NAMALWA (cell line): Measurements from ENCODE around the gene NLRP12.
A peak's percentile ranks its signal among the peaks of the same experiment; 100 is the strongest.
"Not testable (repeated sequence)": the region's sequence is repeated elsewhere in the genome, so short reads cannot be mapped to it uniquely, and the experiment has no call there.

ENCODE experiments used
- DNase-seq: peaks from one replicate; pipeline ENCODE4 v3.0.0-alpha.2; 2015; ENCODE audit warnings: low spot score

Gene NLRP12

DNA sequence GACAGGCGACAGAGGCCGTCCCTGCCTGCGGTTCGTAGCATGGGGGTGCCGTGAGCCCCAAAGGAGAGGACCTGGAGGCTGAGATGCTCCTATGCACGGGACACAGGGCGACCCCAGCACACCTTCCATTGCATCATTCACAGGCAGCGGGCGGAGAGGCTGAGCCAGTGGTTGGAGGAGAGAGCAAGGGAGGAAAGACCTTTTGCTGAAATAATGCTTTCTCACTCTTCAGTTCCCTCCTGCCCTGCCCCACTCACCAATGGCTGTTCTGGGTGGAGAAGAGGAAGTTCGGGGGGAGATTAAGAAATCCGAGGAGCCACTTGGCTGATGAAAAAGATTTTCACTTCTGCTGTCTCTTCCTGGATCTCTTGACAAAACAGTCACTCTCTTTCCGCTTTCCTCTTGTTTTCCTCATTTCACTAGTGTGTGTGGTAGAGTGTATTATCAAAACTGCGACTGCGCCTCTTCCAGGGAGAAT is at the start of gene NLRP12:
TSS of gene NLRP12 (minus strand) at position 181 of the 478 bp plus-strand sequence. CDS start at position 41, 140 bp downstream.
- DNase-seq = no peak

- DNase-seq = no peak
Observed at GRCh38 chr19:53872762-53873161, 48.6 kb upstream of the NLRP12 start.

GRCh38 chr19:53871454-53871853 is 47.3 kb upstream of the NLRP12 start:
- peak; percentile 60 for DNase-seq

DNA sequence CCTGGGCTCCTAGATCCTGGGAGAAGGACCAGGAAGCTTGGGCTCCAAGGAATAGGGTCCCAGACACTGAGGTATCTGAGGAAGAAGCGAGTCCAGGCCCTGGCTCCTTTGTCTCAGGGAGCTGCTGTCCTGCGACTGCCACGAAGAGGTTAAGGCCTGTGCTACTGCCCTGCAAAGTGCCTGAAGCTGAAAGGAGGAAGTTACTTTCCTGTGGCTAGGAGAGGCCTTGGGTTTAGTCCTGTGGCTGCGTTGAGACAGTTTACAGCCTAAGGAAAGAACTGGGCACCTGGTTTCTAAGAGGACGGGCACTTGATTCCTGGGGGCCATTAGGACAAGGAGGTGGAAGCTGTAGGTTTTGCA is 46.4 kb upstream of the NLRP12 start:
- peak; percentile 73 for DNase-seq

- not testable (repeated sequence) for DNase-seq
Observed at GRCh38 chr19:53869805-53870484, 45.8 kb upstream of the NLRP12 start.

DNA sequence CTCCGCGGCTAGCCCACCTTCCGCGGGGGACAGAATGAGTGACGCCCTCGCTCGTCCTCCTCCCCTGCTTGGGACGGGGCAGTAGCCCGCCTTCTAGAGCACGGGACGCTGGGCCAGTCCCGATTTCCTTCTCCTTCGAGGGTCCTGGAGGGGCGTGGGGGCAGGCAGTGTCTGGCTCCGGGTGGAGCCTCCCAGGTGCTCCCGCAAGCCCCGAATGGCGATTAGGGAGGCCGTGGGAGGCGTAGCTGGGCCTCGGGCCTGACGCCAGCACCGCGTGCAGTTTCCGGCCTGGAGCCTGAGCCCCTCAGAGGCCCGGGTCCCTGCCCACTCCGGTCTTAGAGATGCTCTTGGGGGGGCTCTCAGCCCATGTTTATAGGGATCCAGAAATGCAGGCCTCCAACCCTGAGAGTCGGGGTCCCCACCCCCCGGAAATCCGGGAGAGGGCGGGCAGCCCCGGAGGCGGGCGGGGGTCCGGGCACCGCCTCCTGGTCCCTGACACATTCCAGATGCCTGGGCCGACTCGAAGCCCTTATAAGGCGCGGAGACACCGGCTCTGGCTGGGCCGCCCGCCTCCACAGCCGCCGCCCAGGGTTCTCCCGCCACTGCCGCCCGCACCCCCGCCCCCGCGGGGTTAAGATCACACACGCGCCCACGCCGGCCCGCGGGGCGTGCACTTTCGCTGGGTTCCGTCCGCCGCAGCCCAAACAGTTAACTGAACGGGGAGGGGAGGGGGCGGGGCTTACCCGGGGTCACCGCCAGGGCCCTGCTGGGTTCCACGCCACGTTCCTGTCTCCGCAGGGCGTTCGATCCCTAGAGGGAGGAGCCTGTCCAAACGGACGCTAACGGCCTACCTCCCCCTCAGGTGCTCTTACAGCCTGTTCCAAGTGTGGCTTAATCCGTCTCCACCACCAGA is 45.0 kb upstream of the NLRP12 start:
- DNase-seq = peak; percentile 88

- peak; percentile 61 for DNase-seq
Observed at GRCh38 chr19:53868091-53868891, 44.2 kb upstream of the NLRP12 start.

DNA sequence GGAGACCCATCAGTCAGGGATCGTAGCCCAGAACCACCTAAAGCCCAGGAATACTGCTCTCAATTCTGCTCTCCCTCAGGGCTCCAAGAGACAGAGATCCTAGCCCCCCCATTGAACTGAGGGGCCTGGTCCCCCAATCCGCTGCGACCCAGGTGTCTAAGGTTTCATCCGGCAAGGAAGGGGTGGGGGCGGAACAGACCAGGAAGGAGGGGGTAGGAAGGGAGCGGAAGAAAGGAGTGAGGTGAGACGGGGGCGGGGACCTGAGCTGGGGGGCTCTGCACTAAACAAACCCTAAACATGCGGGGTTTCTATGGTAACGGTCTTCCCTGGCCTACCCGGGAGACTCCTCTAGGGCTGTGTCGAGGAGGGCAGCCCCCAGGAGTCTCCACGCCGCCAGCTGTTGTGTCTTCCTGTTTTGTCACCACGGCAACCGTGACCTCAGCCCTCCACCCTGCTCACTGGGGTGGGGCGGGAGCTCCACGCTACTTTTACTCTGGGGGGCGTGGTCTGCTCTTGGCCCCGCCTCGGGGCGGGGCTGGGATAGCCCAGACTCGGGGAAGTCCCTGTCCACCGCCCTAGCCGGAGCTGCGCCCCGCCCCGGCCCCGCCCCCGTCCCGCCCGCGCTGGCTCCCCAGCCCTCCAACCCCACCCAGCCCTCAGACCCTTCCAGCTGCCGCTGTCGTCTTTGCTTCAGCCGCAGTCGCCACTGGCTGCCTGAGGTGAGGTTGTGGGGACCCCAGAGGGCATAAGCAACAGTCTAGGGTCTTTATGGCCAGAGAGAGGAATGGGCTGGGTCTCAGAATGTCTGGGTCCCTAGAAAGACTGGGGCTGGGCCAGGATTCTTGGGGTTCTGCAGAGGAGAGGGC is 43.3 kb upstream of the NLRP12 start, which contains the start of gene MYADM:
TSS of gene MYADM (plus strand) at position 659 of the 866 bp plus-strand sequence. CDS start 5,647 bp downstream, outside the sequence.
- DNase-seq = peak; percentile 99

GRCh38 chr19:53866865-53867224 is 42.7 kb upstream of the NLRP12 start:
- no peak for DNase-seq

- DNase-seq = peak; percentile 69
Observed at GRCh38 chr19:53865918-53866864, 42.1 kb upstream of the NLRP12 start.

- DNase-seq = no peak
Observed at GRCh38 chr19:53865523-53865917, 41.4 kb upstream of the NLRP12 start.

GRCh38 chr19:53864308-53864836 is 40.3 kb upstream of the NLRP12 start:
- DNase-seq = no peak

DNA sequence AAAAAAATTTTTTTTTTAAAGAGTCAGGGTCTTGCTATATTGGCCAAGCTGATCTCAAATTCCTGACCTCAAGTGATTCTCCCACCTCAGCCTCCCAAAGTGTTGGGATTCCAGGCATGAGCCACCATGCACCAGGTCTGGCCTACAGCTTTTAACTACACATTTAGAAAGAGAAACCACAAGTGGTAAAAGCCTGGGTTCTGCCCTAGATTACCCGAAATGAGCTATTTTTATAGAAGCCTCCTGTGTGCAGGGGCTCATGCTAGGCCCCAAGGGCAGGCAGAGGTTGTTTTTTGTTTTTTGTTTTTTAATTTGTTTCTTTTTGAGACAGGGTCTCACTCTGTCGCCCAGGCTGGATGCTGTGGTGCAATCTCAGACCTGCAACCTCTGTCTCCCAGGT is 29.6 kb upstream of the NLRP12 start:
- peak; percentile 64 for DNase-seq

- DNase-seq = no peak
Observed at GRCh38 chr19:53849237-53849676, 25.1 kb upstream of the NLRP12 start.

- no peak for DNase-seq
Observed at GRCh38 chr19:53847555-53847954, 23.4 kb upstream of the NLRP12 start.

GRCh38 chr19:53844849-53845246 is 20.7 kb upstream of the NLRP12 start:
- no peak for DNase-seq

DNA sequence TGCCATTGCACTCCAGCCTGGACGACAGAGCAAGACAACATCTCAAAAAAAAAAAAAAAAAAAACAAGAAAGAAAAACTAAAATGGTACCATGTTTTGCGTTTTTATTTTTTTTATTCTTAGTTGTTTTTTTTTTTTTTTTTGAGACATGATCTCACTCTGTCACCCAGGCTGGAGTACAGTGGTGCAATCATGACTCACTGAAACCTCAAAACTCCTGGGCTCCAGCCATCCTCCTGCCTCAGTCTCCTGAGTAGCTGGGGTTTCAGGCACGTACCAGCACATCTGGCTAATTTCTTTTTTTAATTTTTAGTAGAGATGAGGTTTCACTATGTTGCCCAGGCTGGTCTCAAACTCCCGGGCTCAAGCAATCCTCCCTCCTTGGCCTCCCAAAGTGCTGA is 16.8 kb upstream of the NLRP12 start:
- DNase-seq = not testable (repeated sequence)

DNA sequence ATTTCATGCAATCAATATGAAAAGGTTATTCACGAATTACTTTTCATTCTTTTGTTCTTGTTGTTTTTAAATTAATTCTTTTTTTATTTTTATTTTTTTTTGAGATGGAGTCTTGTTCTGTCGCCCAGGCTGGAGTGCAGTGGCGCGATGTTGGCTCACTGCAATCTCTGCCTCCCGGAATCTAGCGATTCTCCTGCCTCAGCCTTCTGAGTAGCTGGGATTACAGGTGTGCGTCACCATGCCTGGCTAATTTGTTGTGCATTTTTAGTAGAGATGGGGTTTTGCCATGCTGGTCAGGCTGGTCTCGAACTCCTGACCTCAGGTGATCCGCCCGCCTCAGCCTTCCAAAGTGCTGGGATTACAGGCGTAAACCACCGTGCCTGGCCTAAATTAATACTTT is 16.1 kb upstream of the NLRP12 start:
- DNase-seq = not testable (repeated sequence)

DNA sequence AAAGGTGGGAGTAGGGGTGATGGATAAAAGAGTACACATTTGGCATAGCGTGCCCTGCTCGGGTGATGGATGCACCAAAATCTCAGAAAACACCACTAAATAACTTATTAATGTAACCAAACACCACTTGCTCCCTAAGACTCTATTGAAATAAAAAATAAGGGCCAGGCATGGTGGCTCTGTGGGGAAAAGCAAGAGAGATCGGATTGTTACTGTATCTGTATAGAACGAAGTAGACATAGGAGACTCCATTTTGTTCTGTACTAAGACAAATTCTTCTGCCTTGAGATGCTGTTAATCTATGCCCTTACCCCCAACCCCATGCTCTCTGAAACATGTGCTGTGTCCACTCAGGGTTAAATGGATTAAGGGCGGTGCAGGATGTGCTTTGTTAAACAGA is 14.3 kb upstream of the NLRP12 start:
- not testable (repeated sequence) for DNase-seq

- not testable (repeated sequence) for DNase-seq
Observed at GRCh38 chr19:53832861-53833260, 8.7 kb upstream of the NLRP12 start.
